GM18505 (cell line): ENCODE data around the gene MIA3.

Experiments
- ATAC-seq: cut with Tn5 transposase; IDR thresholded peaks from one replicate; pipeline ENCODE4 v1.9.1; 2021; ENCODE audit not compliant: unreplicated experiment
- POLR2A ChIP-seq: IDR thresholded peaks from 4 replicates; pipeline ENCODE4 v1.6.1; 2011; ENCODE audit warnings: borderline replicate concordance; ENCODE audit not compliant: insufficient read depth, insufficient read length; ENCODE audit errors: extremely low read depth

MIA3 gene

DNA sequence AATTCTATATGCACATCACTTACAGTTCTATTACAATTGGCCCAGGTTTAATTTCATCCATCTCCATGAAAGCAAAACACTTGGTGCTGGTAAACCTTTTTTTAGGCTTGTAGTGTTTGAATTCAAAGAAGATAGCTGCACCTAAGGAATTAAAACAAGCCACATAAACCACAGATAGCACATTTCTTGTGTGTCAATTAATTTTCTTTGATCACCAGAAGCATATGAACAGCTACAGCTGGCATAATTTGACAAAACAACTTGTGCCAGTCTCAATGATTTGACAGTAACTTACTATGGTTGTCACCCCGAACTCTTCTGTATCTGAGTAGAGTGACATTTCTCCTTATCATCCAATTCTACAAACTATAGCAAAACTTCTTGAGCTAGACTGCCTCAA lies 52.2 kb downstream of the MIA3 start:
- no peak for TF ChIP-seq POLR2A
- no peak for ATAC-seq

DNA sequence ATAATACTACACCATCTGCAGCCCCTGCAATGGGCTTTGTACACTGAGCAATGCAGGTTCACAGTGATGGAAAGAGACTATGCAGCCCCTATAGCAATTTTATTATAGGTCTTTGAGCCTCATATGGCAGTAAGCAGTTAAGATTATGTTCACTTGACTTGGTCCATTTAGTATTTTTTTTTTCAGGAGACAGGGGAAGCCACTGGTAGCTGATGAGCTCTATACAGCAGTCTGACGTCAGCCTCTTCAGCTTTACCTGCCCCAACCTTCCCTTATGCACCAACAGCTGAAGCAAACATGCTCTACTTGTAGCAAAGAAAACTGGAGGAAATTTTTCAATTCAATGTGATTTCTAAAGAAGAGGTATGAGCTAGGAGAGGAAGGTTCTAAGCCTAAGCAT lies 62.2 kb downstream of the MIA3 start:
- TF ChIP-seq POLR2A: no peak
- ATAC-seq: no peak

DNA sequence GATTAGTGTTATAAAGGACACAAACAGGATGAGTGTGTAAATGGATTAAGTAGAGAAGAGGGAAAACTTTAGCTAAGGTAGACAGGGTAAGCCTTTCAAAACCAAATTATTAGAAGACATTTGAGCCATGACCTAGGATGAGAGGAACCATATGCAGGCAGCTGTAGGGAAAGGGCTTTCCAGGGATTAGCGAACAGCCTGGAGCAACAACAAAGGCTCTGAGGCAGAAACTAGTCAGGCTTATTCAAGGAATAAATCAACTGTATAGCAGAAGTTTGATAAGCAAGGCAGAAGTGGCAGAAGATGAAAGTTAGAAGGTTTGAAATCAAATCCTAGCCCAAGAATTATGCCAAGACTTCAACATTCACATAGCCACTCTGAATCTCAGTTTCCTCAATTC lies 73.1 kb downstream of the MIA3 start:
- no peak for TF ChIP-seq POLR2A
- ATAC-seq: no peak

DNA sequence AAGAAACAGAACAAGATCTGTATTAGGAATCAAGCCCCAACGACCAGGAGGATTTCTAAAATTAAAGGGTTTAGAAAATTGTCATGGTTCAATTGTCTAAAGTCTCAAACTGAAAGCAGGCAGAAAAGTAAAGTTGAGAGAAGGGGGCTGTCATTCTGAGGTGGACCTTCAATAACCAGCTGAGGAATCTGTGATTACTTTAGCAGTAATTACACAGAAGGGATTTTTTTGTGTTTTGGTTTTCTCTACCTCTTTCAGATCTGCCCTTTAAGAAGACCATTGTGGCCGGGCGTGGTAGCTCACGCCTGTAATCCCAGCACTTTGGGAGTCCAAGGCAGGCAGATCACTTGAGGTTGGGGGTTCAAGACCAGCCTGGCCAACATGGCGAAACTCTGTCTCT lies 77.0 kb downstream of the MIA3 start:
- no peak for ATAC-seq
- no peak for TF ChIP-seq POLR2A

DNA sequence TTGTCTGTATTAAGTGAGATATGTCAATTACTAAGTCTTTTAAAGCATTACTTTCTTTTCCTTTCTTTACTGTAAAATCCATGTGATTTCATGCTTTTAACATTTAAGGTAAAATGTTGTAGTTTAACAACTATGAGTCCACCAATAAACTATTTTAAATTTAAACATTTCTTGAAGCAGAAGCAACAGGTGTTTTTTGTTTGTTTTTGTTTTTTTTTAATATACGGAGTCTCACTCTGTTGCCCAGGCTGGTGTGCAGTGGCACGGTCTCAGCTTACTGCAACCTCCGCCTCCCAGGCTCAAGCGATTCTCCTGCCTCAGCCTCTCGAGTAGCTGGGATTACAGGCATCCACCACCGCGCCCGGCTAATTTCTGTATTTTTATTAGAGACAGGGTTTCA lies 78.8 kb downstream of the MIA3 start:
- no peak for TF ChIP-seq POLR2A
- ATAC-seq: no peak

DNA sequence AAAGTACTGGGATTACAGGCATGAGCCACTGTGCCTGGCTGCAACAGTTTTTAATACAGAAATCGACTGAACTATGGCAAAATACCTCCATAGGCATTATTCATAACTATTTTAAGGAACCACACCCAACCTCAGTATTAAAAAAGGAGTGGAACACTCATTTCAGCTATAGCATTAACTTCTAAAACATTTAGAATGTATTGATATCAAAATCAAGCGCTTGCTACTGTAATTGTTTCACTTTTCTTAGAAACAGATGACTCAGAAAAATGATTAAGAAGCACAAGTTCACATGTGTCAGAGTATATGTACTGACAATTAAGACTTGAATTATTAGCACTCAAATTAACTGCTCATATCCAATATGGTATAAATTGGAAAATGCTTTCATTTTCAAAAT lies 79.3 kb downstream of the MIA3 start:
- ATAC-seq: no peak
- TF ChIP-seq POLR2A: no peak

DNA sequence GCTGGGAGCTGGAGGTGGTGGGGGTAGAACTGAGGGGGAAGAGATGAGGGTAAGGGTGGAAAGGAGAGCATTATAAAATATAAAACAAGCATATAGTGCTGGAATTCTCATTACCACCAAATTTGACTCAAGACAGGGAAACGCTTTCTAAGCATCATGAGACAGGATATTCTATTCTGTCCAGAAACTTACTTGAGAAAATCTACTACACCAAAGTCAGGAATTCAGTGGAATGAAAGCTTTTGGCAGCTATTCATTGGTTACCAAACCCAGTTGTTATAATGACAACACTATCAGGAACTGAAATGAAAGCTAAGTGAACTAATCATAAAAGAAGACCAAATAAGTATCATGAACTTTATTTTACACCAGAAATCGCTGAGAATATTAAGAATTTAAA lies 79.9 kb downstream of the MIA3 start:
- no peak for TF ChIP-seq POLR2A
- no peak for ATAC-seq

DNA sequence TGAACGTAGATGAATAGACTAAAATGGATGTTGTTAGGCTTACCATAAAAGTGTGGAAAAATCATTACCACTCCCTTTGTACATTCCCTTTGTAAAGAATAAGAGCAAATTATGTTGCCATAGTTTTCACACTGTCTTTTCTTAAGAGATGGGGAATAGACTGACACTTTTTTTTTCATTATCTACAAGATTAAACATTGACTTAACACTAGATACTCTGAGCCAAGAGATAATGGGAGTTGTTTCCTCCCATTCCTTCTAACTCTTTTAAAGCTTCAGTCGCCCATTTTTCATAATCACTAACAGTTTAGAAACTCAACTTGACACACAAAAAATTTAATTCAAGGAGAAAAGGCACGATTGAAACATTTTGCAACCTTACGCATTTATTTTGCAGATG lies 84.3 kb downstream of the MIA3 start:
- no peak for TF ChIP-seq POLR2A

DNA sequence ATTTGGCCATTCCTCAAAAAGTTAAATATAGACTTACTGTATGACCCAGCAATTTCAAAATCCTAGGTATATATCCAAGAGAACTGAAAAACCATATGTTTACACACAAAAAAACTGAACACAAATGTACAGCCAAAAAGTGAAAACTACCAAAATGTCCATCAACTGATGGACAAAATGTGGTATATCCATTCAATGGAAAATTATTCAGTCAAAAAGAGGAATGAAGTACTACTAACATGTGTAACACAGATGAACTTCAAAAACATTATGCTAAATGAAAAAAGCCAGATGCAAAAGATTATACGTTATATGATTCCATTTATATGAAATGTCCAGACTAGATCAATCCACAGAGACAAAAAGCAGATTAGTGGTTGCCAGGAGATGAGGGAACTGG lies 86.4 kb downstream of the MIA3 start:
- no peak for TF ChIP-seq POLR2A
- ATAC-seq: no peak

More for the DNA sequence above, 84.3 kb downstream of the MIA3 start:
- no peak for ATAC-seq

DNA sequence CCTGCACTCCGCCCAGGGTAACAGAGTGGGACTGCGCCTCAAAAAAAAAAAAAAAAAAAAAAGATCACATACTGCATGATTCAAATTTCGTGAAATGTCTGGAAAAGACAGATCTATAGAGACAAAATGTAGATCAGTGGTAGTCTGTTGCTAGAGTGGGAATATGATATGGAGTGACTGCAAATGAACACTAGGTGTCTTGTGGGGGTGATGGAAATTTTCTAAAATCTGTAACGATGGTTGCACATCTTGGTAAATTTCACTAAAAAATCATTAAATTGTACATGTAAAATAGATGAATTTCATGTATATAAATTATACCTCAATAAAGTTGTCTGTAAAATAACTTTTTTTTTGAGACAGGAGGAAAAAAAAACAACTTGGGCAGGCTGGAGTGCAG lies 88.9 kb downstream of the MIA3 start:
- ATAC-seq: no peak
- no peak for TF ChIP-seq POLR2A

DNA sequence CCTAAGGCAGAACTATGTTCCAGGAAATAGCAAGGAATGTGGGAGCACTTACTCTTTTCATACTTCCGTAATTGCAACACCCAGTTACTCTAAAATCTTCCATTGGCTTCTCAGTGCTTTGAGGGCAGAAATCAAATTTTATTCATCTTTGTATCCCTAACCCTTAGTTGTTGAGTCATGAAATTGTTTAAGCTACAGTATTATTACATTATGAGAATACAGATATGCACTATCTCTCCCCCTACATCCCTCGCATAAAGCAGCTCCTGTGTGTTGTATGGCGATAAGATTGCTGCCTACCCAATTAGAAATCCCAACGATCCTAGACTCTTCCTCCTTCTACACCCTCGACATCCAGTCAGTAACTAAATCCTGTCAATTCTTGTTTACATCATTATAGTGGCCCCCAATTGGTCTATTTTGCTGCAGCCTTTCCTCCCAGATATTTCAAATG lies 91.8 kb downstream of the MIA3 start:
- no peak for TF ChIP-seq POLR2A
- ATAC-seq: no peak

DNA sequence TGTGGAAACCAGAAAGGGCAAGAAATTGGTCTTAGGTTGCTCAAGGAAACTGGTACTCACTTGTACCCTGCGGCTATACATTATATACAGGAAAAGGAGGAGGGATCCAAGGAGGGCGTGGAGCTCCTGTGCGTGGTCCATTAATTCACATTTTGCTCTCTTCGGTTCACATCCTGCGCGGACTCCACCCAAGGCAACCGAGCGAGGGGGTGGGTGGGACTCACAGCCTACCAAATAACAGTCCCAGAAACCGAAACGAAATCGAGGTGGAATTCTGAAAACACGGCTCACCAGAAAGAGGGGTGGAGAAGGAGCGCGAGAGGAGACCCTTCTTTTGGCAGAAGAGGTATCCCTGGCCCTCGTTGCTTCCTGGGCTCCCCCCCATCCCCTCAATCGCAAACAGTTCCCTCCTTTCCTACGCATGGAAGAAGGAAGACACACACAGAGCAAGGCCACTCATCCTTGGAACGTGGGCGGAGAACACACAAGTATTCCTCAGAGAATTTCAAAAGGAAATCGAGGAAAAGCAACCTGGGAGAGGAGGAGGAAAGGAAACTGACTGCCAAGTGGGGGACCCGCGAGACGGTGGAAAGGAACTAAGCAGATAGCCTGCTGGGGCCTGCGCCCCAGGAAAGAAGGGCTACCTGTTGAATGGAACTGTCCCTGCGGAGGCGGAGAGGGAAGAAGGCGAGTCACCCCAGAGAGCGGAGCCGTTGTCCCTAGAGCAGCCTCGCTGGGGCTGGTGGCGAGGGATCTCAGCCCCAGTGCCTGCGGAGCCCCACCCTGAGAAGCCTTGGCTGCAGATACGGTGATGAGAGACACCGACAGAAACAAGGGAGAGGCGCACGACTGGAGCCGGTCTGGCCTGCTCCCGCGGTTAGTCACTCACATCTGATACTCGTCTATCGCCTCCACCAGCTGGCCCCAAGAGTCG lies 93.7 kb downstream of the MIA3 start:
- peak; percentile 5 for TF ChIP-seq POLR2A
- ATAC-seq: peak; percentile 30

DNA sequence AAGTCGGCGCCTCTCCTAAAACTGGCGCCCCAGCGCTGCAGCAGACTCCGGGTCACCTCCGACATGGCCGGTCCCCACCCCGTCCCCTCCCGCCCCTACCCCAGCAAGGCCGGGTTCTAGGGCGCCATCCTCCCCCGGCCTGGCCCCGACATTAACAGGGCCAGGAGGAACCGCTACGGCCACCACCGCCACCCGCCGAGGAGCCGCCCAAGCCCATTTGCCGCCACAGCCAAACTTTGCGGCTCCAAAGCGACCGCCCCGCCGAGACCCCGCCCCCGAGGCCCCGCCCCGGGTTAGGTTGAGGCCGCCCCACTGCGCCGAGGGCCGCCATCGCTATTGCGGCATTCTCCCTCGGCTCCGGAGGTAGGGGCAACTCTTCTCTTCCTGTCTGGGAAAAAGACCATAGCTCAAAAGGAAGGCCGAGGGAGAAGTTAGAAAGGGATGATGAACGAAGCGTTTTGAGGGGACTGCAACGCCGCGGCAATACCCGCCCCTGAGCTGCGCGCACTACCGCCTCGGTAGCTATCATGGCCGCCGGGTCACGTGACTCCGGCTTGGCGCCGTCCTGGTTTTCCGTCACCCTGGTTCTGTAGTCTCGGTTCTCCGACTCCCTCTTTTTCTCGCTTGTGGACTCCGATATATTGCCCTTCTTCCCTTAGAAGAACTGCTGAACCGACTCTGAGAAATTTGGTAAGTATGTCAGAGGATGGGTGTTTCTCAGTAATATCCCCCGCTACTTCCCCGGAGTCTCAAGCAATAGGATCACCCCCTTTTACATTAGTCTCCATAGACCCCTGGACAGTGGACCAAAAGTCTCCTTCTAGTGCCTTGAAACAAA lies 94.6 kb downstream of the MIA3 start, which contains the start of the genes AIDA and BROX:
TSS of gene AIDA (minus strand) at position 239 of the 838 bp plus-strand sequence. CDS start at position 65, 174 bp downstream.
TSS of gene BROX (plus strand) at position 312 of the 838 bp plus-strand sequence. CDS start 3,136 bp downstream, outside the sequence.
- ATAC-seq: peak; percentile 76
- peak; percentile 64 for TF ChIP-seq POLR2A
